Renal pelvis (tissue), 4 donors: ENCODE results near the gene RCBTB2. TPM values are rescaled to one million over a fixed set of nuclear protein-coding genes. Genes with fewer than 3 reads are reported as not detected.

Experiments used
- DNase-seq: peaks from one replicate; pipeline ENCODE4 v3.0.0-alpha.2; 2013
- polyA plus RNA-seq, 3 donors: library from polyadenylated mRNA; unstranded; fragments of 120-200 nt; gene quantifications; one replicate each; pipeline ENCODE4 v1.2.1, GENCODE V29; 2013; ENCODE audit not compliant: insufficient read length in 3 of 3

The RCBTB2 gene
- polyA plus RNA-seq, 3 donors, result 50.3 to 58.7 (median 58.3) TPM

GRCh38 chr13:48534911-48535501, 2.1 kb upstream of the RCBTB2 start:
- no peak for DNase-seq

GRCh38 chr13:48533961-48534600, 1.2 kb upstream of the RCBTB2 start:
- no peak for DNase-seq

DNA sequence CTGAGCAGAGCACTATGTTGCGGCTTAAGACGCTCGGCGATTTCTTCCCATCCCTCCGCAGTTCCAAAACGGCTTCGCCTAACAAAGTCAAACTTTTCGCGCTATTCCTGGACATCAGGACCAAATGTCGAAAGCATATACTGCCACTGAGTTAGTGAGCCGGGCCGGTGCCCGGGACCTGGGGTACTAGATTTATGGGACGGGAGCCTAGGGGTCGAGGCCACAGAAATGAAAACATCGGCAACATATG, 699 bp downstream of the RCBTB2 start:
- DNase-seq, result no peak

DNA sequence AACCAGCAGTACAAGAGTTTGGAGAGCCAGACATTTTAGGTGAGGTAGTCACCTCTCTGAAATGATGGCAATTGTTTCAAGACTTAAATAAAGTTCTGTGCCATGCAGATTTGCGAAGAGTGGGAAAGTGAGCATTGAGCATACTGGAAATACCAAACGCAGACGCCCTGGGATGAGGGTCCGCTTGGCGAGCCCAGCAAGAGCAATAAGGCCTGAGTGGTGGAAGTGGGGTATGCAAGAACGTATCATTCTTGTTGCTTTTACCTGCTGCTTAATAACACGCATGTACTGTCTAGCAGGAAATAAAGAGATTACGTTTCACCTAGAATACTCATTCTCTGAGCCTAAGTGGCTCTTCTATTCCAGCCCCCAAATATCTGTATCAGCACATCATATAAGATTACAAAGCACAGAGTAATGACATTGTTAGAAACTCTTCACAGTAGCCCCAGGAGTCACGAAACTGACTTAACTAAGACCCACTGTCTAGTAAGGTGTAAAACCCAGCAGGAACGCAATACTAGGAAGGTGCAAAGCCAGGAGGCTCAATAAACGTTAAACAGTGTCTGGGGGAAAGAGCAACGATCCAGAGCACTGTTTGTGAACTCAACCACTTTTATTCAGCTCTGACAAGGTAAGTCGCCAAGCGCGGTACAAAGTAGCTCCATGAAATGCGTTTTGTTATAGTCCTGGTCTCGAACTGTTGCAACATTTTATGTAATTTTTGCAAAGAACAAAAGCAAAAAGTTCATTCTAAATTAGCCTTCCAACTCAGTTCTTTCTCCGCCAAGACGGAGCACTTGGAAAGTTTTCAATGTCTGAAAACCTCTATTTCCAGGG, 1.2 kb downstream of the RCBTB2 start:
- peak; percentile 31 for DNase-seq

GRCh38 chr13:48530833-48531232, 2.0 kb downstream of the RCBTB2 start:
- no peak for DNase-seq

GRCh38 chr13:48528720-48529119, 4.2 kb downstream of the RCBTB2 start:
- DNase-seq, result no peak

DNA sequence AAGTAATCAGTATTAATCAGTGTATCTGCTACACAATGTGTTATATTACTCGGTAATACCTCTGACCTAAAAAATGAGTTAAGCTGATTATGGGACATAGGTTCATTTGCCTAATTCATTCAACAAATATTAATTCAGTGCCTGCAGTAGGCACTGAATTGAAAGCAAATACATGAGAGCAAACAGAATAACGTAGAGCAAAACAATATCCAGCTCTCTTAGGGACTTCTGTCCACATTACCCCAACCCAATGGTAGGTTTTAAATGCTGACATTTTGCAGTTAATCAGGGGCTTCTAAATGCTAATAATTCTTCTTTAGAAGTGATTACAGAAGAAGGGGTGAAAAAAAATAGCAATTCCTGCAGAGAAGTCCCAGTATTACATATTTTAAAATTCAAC, 4.9 kb downstream of the RCBTB2 start:
- DNase-seq, result no peak

- no peak for DNase-seq
Observed at GRCh38 chr13:48526286-48526685, 6.6 kb downstream of the RCBTB2 start.

DNA sequence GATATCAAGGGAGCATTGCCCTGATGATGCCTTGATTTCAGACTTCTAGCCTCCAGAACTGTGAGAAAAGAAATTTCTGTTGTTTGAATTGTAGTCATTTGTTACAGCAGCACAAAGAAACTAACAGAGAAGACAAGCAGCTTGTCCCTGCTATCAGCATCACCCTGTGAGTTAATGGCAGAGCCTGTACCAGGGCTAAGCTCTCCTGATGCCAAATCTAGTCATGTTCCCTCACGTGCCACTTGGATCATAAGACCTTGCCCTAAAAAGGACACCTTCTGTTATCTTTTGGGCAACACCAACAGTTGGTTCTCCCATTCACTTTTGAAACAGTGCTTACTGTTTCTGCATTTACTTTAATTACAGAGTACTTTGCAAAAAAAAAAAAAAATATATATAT, 14.8 kb downstream of the RCBTB2 start:
- DNase-seq, result no peak

GRCh38 chr13:48515732-48516131, 17.1 kb downstream of the RCBTB2 start:
- DNase-seq, result no peak

DNA sequence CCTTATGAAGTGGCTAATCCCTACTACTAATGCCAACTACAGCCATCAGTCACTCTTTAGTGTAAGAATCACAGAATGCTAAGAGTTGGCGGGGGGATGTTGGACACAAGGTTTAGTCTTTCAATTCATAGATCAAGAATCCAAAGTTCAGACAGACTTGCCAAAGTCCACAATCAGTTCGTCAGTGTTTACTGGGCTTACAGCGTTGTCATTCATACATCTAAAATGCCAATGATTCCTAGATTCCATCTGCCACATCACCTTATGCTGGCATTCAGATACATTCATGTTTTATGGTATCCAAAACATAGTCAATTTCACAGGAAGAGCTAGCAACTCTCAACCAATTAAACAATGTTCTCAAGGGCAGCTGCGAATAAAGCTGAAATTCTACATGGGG, 18.1 kb downstream of the RCBTB2 start:
- DNase-seq, result no peak

- DNase-seq, result no peak
Observed at GRCh38 chr13:48511621-48512230, 21.2 kb downstream of the RCBTB2 start.

- no peak for DNase-seq
Observed at GRCh38 chr13:48510698-48511097, 22.2 kb downstream of the RCBTB2 start.

DNA sequence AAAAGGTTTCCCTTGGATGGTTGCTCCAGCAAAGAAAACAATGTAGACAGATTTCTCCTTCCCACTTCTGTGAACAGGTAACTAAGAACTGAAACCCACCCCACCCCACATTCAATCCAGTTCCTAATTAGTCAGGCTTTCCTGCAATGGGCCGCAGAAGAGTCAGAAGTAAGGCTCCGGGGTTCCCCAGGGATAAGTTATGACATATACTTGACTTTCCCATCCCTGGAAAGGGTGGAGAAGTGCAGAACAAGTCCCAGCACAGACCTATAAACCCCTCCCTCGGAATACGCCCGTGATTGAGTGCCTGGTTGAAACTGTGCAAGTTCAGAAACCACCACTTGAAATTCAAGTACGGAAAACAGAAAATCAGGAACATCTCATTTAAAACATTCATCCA, 24.9 kb downstream of the RCBTB2 start:
- DNase-seq, result no peak

DNA sequence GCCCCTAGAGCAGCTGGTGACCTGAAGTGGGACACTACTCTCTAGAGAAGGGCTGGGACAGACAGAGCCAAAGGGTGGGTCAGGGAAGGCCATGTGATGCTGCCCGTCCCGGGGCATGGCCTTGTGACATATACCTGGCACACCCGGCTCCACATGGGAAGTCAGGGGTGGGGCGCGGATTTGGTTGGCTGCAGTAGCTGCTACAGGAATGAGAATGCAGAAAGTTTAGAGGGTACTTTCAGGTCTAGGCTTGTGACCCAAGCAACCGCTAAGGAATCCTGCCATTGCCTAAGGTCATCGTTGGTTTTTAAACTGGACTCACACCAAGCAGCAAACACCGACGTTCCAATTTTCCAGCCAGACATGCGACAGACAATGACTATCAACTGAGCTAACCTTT, 25.9 kb downstream of the RCBTB2 start:
- no peak for DNase-seq

DNA sequence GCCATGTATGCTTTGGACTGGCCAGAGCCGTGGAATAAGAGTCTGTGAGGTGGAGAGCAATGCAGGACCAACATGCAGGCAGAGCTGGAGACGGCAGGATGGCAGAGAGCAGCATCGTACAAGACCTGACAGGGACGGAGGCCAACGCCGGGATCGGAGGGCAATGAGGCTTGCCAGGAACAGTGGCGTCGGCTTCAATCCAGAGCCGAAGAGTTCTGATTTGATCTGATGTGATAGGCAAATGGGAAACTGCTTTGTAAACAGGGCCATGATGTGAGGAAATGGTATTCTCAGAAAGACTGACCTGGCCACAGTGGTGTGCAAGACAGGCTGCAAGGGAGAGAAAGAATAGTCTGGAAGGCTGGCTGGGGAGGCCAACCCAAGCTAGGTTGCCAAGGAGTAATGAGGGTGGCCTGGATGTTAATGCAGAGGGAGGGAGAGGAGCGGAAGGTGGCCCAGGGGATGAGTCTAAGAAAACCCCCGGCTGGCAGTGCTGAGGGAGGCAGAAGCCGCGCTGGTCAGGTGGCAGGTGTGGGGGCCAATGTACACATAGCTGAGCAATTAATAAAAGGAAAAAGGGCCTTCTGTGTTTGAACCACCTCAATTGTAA, 26.7 kb downstream of the RCBTB2 start:
- DNase-seq, result no peak

DNA sequence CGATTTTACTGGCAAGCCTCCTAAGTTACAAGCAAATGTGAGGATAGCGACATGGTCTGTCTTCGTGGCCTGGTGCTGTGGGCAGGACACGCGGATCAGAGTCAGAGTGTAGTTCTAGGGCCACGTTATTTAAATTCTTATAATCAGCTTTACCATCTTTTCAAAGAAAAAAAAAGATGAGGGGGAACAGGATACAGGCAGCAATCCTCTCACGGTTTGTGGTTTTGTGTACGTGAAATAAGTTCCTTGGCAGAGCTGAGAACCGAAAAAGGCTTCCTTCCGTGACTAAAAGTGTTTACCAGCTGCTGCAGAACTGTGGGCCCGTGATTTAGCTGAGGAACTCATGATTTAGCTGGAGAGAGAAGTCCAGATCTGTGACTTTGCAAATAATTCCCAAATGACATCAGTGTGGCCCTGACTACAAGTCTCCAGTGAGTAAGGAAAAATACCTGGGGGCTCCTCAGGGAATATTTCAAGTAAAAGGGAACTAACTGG, 27.2 kb downstream of the RCBTB2 start:
- DNase-seq, result peak; percentile 24

GRCh38 chr13:48505012-48505411, 27.9 kb downstream of the RCBTB2 start:
- no peak for DNase-seq

DNA sequence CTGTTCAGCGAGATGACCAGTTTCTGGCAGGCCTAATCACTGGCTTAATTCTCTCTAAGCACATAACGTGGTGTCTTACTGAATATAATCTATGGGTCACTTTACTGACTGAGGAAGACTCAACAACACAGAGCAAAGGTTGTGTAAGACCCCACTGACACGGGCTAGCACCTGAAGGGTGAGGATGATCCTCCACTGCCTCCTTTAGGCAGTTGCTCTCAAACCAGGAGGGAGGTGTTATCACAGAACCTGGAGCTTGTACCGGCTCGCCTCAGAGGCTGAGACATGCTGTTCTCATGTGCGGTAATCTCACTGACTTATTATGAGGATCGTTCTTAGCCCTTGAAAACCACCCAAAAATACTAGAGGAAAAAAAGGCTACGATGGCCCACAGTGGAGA, 28.3 kb downstream of the RCBTB2 start:
- DNase-seq, result no peak

GRCh38 chr13:48502601-48503319, 30.1 kb downstream of the RCBTB2 start:
- no peak for DNase-seq

DNA sequence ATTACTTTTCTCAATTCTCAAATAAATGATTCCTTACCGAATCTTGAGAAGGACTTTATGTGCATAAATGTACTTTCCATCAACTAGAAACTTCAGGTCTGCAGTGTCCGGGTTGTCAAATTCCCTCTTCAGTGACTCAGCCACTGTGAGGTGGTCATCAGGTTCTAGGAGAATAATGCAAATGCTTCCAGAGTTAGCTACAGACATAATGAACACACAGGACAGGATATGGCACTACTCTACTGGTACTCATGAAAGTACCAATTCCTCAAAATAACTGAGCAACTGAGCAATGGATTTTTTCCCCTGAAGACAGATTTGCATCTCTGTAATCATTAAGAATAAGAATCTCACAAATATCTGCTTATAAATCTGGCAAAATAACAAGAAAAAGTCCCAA, 31.2 kb downstream of the RCBTB2 start:
- no peak for DNase-seq
